ENCODE measurements around the gene GRM3. TPM values are rescaled to one million over a fixed set of nuclear protein-coding genes. Genes with fewer than 3 reads are reported as not detected.
A peak's percentile ranks its signal among the peaks of the same experiment; 100 is the strongest.

The GRM3 gene
- total RNA-seq, 2 donors from 2014 or later = not detected

DNA sequence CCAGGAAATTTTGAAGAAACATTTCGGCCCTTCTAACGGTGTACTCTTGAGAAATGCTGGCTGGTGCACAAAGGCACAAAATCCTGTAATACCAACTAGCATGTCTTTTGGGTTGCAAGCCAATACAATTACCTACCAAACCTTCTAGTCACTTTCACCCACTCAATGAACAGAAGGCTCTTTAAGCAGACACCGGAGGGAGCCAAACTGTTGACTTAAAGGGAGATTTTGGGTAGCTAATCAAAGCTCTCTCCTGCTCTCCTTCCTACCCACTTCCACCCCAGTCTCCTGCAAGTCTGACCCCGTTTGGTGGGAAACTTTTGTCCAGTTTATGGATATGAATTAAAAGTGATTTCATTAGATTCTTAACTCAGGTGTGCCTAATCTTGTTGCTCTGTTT, 24.0 kb downstream of the GRM3 start:
- H3K27me3 ChIP-seq = no peaks in the 10 kb centered on the region
- TF ChIP-seq, protein P1, sequence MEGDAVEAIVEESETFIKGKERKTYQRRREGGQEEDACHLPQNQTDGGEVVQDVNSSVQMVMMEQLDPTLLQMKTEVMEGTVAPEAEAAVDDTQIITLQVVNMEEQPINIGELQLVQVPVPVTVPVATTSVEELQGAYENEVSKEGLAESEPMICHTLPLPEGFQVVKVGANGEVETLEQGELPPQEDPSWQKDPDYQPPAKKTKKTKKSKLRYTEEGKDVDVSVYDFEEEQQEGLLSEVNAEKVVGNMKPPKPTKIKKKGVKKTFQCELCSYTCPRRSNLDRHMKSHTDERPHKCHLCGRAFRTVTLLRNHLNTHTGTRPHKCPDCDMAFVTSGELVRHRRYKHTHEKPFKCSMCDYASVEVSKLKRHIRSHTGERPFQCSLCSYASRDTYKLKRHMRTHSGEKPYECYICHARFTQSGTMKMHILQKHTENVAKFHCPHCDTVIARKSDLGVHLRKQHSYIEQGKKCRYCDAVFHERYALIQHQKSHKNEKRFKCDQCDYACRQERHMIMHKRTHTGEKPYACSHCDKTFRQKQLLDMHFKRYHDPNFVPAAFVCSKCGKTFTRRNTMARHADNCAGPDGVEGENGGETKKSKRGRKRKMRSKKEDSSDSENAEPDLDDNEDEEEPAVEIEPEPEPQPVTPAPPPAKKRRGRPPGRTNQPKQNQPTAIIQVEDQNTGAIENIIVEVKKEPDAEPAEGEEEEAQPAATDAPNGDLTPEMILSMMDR (IDR thresholded peaks at IDR 0.05) = peak in 1 of 2 donors; percentile 33
- no peaks in the 10 kb centered on the region for H3K9me3 ChIP-seq
- H3K27ac ChIP-seq = no peak overlapping the region
- no peak overlapping the region for H3K4me3 ChIP-seq
- no peak for DNase-seq (ENCODE audit: low spot score)
- no peaks in the 10 kb centered on the region for H3K36me3 ChIP-seq
- H3K4me1 ChIP-seq = no peaks in the 10 kb centered on the region

DNA sequence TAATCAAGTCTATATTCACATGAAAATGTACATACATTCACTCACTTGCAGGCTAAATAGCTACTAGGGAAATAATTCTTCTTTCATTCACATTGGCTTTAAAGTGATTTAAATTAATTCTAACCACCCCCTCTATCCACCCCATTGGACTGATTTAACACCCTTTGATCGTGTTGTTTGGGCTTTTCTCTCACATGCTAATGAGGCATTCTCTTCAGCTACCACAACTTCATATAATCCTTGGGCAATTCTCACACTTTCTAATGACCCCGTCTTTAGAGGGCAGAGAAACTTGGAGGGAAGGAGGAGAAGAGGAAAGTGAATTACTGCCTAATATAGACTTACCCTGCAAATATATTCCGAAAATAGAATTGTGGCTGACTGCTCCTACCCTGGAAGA, 24.6 kb downstream of the GRM3 start:
- Histone ChIP-seq H3K4me1 (no peaks in the 10 kb centered on the region), H3K4me3 (no peak overlapping the region), H3K27me3 (no peaks in the 10 kb centered on the region), H3K27ac (no peak overlapping the region), H3K36me3 (no peaks in the 10 kb centered on the region), H3K9me3 (no peaks in the 10 kb centered on the region)
- TF ChIP-seq, protein P1 (IDR thresholded peaks at IDR 0.05) = no peak
- DNase-seq (ENCODE audit: low spot score) = no peak

DNA sequence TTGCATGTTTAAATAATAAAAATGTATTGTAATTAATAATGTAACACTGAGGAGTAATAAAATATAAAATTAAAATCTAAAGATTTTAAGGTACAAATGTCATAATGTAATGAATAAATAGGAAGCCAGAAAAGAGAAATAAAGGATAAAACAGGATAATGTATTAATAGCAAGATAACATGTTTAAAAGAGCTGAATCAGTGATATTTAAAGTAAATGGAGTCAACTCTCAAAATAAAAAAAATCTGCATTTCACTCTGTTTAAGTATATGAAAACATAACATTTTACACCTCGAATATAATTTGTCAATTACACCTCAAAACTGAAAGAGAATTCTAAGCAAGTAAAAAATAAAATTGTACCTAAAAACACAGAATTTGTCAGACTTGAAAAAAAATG, 44.1 kb downstream of the GRM3 start:
- Histone ChIP-seq H3K27ac (no peak overlapping the region), H3K36me3 (no peaks in the 10 kb centered on the region), H3K4me1 (no peaks in the 10 kb centered on the region), H3K27me3 (no peaks in the 10 kb centered on the region), H3K9me3 (no peaks in the 10 kb centered on the region), H3K4me3 (no peak overlapping the region)
- TF ChIP-seq, protein P1 (IDR thresholded peaks at IDR 0.05) = no peak
- DNase-seq (ENCODE audit: low spot score) = no peak

DNA sequence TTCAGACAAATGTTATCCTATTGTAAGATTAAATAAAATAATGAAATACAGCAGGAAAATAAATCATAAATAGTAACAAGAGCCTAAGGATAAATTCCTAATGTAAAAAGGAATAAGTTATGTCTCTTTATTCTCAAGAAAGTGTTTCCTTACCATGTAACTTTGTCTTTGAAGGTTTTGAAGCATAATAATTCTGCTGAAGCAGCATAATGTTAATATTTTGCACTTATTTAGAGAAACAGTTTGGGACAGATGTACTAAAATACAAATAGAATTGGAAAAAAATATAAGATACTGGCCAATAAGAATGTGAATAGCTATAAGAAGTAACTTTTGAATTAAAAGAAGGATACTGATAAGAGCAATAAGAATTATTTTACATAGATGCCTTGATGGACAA, 45.7 kb downstream of the GRM3 start:
- no peak for DNase-seq (ENCODE audit: low spot score)
- H3K36me3 ChIP-seq = no peaks in the 10 kb centered on the region
- no peaks in the 10 kb centered on the region for H3K4me1 ChIP-seq
- H3K9me3 ChIP-seq = no peaks in the 10 kb centered on the region
- H3K27ac ChIP-seq = no peak overlapping the region
- no peak overlapping the region for H3K4me3 ChIP-seq
- TF ChIP-seq, protein P1 (IDR thresholded peaks at IDR 0.05) = no peak
- H3K27me3 ChIP-seq = no peaks in the 10 kb centered on the region

DNA sequence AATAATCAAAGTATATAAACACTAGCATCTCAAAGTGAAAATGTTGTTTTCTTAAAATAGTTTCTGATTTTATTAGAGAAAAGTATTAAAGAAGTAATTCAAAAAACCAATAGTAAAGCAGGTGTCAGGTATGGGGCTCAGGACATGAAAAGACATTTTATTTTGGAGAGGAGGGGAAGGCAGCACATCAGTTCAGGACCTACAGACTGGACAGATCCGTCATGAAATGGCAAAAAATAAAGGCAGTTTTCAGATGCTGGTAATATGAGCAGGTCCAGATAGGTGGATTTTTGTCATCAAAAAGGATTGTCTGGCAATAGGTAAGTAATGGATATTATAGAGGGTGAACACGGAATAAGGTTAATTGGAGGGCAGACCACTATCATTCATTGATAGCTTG, 49.0 kb downstream of the GRM3 start:
- Histone ChIP-seq H3K4me1 (no peaks in the 10 kb centered on the region), H3K27me3 (no peaks in the 10 kb centered on the region), H3K9me3 (no peaks in the 10 kb centered on the region), H3K36me3 (no peaks in the 10 kb centered on the region), H3K27ac (no peak overlapping the region), H3K4me3 (no peak overlapping the region)
- TF ChIP-seq, protein P1 (IDR thresholded peaks at IDR 0.05) = no peak
- no peak for DNase-seq (ENCODE audit: low spot score)

DNA sequence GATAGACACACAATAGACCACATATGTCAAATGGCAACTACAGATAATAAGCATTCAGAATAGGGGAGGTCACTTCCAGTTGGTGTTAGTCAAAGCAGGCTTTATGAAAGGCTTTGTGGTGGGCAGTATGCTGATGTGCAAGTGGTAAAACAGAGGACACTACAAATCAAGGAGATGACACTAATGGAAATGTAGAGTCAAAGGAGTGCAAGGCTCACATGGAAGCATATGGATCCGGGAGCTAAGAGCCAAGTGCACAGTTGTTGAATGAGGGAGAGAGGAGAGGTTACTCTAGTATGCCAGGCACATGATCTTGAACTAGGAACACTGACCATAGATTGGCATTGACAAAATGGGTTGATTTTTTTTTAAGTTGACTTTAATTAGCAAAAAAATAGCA, 62.7 kb downstream of the GRM3 start:
- no peak overlapping the region for H3K27ac ChIP-seq
- no peak for DNase-seq (ENCODE audit: low spot score)
- no peak overlapping the region for H3K4me3 ChIP-seq
- no peaks in the 10 kb centered on the region for H3K9me3 ChIP-seq
- H3K27me3 ChIP-seq = no peaks in the 10 kb centered on the region
- TF ChIP-seq, protein P1 (IDR thresholded peaks at IDR 0.05) = no peak
- no peaks in the 10 kb centered on the region for H3K36me3 ChIP-seq
- no peaks in the 10 kb centered on the region for H3K4me1 ChIP-seq

Data from right atrium auricular region (tissue), 2 donors.